Spleen (tissue), 7 donors: ENCODE results near the gene CCDC180.

Source experiments
- POLR2AphosphoS5 ChIP-seq, 3 donors: sonication (generic); formaldehyde crosslinking; IDR thresholded peaks; one replicate each; pipeline ENCODE4 v1.5.1; 2017; ENCODE audit warnings: antibody characterized with exemption in 3 of 3
- TF ChIP-seq, protein P1 (sequence below), 11 experiments: fragments of 200-600 bp in 7 of 11; fragments of 450-650 bp in 4 of 11; sonication (generic) in 4 of 11; IDR thresholded peaks in 8 of 11; conservative IDR thresholded peaks in 3 of 11; 1 replicate in 7 of 11; 2 replicates in 4 of 11; pipeline versions ENCODE4 v1.4.0 to v1.8.0; 2016 to 2021; ENCODE audit warnings: antibody characterized with exemption in 11 of 11, inconsistent platforms in 4 of 11, mild to moderate bottlenecking in 1 of 11
- donor health status: DM: no; HTN: no; CAD: no; lungs with moderate emphysema.
- donor health status: DM: no; HTN: no; CAD: no.
- donor health status: DM: no; HTN: no; CAD: no.

DNA sequence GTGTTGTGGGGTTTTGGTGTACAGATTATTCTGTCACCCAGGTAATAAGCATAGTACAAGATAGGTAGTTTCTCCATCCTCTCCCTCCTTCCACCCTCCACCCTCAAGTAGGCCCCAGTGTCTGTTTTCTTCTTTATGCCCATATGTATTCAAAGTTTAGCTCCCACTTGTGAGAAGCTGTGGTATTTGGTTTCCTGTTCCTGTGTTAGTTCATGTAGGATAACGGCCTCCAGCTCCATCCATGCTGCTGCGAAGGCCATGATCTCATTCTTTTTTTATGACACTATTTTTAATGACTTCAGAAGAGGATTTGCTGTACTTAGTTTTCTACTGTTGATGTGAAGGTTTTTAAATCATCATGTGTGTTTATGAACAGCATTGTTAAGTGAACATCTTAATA, 11.9 kb downstream of the CCDC180 start:
- TF ChIP-seq, protein P1, sequence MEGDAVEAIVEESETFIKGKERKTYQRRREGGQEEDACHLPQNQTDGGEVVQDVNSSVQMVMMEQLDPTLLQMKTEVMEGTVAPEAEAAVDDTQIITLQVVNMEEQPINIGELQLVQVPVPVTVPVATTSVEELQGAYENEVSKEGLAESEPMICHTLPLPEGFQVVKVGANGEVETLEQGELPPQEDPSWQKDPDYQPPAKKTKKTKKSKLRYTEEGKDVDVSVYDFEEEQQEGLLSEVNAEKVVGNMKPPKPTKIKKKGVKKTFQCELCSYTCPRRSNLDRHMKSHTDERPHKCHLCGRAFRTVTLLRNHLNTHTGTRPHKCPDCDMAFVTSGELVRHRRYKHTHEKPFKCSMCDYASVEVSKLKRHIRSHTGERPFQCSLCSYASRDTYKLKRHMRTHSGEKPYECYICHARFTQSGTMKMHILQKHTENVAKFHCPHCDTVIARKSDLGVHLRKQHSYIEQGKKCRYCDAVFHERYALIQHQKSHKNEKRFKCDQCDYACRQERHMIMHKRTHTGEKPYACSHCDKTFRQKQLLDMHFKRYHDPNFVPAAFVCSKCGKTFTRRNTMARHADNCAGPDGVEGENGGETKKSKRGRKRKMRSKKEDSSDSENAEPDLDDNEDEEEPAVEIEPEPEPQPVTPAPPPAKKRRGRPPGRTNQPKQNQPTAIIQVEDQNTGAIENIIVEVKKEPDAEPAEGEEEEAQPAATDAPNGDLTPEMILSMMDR (IDR thresholded peaks at IDR 0.05 in 8 of 11, conservative IDR thresholded peaks at IDR 0.05 in 3 of 11), result no peak
- no peak for TF ChIP-seq POLR2AphosphoS5 (IDR thresholded peaks at IDR 0.05)
